Stimulated activated CD8-positive, alpha-beta memory T cell treated with anti-CD3 and anti-CD28 coated beads, Interleukin-2, amount 100 ng/mL, for 1 hour (primary cell): ENCODE results near the gene PODXL.
"Not testable (repeated sequence)": the region's sequence is repeated elsewhere in the genome, so short reads cannot be mapped to it uniquely, and the experiment has no call there.

Experiments
- DNase-seq, 2 donors: peaks; one replicate each; pipeline ENCODE4 v3.0.0-alpha.2; 2020; ENCODE audit warnings: low read depth in 2 of 2

The PODXL gene

GRCh38 chr7:131538071-131538812, 18.2 kb downstream of the PODXL start:
- no peak for DNase-seq

GRCh38 chr7:131537571-131537978, 18.9 kb downstream of the PODXL start:
- DNase-seq = no peak

- no peak for DNase-seq
Measured at GRCh38 chr7:131536361-131536849, 20.0 kb downstream of the PODXL start.

GRCh38 chr7:131533566-131534561, 22.6 kb downstream of the PODXL start:
- no peak for DNase-seq

GRCh38 chr7:131533151-131533559, 23.3 kb downstream of the PODXL start:
- no peak for DNase-seq

GRCh38 chr7:131532570-131533091, 23.8 kb downstream of the PODXL start:
- no peak for DNase-seq

- no peak for DNase-seq
Measured at GRCh38 chr7:131530137-131530536, 26.3 kb downstream of the PODXL start.

DNA sequence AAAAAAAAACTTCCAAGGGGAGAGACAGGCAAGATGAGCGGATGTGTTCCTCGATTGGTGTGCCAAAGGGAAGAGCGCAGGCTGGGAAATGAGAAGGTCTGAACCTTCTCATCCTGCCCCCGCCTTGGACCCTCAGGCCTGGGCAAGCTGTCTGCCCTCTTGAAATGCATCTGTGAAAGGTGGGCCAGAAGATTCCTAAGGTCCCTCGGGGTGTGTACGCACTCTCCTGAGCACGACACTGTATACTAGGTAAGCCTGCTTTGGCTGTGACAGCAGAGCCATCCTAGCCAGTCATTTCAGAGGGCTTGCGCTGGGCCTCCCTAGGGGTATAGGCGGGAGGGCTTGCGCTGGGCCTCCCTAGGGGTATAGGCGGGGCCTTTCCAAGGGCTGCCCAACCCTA, 26.8 kb downstream of the PODXL start:
- DNase-seq = no peak

GRCh38 chr7:131529179-131529578, 27.2 kb downstream of the PODXL start:
- DNase-seq = no peak

- no peak for DNase-seq
Measured at GRCh38 chr7:131527456-131527855, 29.0 kb downstream of the PODXL start.

DNA sequence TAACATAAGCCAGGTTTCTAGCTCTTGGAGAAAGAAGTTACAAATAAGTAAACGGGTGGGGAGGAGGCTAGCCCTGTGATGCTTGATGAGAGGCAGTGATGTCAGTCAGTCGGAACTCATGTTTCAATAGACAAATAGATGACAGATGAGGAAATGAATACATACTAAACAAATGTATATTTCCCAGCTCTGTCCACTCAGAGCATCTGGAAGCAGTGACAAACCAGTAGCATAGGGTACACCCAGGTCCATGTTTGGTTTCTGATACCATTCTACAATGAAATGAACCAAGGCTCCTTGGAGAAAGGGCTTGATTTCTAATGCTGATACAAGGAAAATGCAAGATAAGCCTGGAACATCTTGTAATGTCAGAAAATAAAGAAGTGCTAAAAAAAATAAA, 30.6 kb downstream of the PODXL start:
- no peak for DNase-seq

GRCh38 chr7:131524703-131525102, 31.7 kb downstream of the PODXL start:
- DNase-seq = no peak

DNA sequence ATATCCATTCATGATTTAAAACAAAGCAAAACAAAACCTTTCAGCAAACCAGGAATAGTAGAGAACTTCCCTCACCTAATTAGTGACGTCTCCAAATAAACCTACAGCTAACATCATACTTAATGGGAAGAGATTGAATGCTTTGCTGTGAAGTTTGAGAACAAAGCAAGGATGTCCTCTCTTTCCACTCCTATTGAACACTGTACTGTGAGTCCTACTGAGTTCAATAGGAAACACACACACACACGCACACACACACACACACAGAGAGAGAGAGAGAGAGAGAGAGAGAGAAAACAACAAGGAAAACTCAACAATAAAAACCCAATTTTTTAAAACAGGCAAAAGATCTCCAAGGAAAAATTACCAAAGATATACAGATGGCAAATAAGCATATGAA, 32.3 kb downstream of the PODXL start:
- DNase-seq = no peak

GRCh38 chr7:131522325-131522930, 34.0 kb downstream of the PODXL start:
- no peak for DNase-seq

- no peak for DNase-seq
Measured at GRCh38 chr7:131521651-131522163, 34.7 kb downstream of the PODXL start.

DNA sequence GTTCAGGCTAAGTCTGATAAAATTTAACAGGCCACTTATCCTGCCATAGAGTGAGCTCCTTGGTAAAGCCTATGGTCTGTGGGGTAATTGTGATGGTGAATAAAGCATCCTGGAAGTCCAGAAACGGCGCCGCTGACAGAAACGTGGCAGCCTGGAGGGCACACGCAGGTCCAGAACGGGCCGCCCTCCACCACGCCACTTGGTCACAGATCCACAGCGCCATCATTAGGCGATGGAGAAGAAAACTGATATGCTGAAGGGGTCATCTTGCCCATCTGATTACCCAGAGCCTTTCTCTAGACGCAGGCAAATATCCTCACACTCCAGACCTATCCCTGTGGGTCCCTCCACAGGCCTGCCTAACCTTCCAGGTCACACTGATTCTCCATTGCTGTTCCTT, 37.8 kb downstream of the PODXL start:
- no peak for DNase-seq

- no peak for DNase-seq
Measured at GRCh38 chr7:131517218-131517923, 39.1 kb downstream of the PODXL start.

DNA sequence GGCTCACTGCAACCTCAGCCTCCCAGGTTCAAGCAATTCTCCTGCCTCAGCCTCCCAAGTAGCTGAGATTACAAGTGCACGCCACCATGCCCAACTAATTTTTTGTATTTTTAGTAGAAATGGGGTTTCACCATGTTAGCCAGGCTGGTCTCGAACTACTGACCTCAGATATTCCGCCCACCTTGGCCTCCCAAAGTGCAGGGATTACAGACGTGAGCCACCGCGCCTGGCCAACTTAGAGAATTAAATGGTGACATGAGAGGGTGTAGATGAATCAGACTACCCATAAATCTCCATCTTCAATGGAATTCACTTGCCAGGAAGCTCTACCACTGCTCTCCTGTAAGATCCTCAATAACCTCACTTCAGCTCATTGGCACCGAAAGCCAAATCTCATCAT, 41.0 kb downstream of the PODXL start:
- DNase-seq = not testable (repeated sequence)

- peak; percentile 40 to 58 for DNase-seq
Measured at GRCh38 chr7:131513245-131514061, 43.0 kb downstream of the PODXL start.
